ENCODE data around the gene C1GALT1.

GRCh38 chr7:7164591-7164990 lies 17.8 kb upstream of the C1GALT1 start:
- TF ChIP-seq CTCF (IDR thresholded peaks at IDR 0.05) (no peak), POLR2A (IDR thresholded peaks at IDR 0.05) (no peak)
